ENCODE data around the gene PFKFB1. TPM values are rescaled to one million over a fixed set of nuclear protein-coding genes. Genes with fewer than 3 reads are reported as not detected.

PFKFB1 gene
- total and polyA plus RNA-seq, 2 of the 13 experiments (the other 11 are each of a cell fraction or from before 2014, with no cell fraction given), result 1.5 to 2.9 TPM

DNA sequence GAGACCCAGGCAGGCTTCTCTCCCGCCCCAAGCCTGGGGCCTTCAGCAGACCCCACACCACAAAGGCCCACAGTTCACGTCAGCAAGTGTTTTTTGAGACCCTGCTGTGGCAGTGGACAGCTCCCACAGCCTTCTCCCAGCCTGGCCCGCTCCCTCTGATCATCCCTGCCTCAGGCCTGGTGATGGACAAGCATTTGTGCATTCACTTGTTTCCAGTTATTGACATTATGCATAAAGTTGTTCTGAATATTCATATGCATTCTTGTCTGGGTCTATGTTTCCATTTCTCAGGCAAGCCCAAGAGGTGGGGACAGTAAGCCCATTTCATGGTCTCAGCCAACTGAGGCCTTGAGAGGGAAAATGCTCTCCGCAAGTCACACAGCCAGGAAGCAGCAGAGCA is 58.7 kb downstream of the PFKFB1 start:
- intact Hi-C loops (cut with micrococcal nuclease; ENCODE audit: unreplicated experiment), result no loop called here
- Histone ChIP-seq H3K79me2 (ENCODE audit: insufficient read depth, low read length) (no peaks in the 10 kb centered on the region), H3K4me1 (ENCODE audit: insufficient read depth, low read length) (no peaks in the 10 kb centered on the region), H3K4me2 (ENCODE audit: low read depth, low read length) (no peak overlapping the region), H3K27ac (ENCODE audit: extremely low read length, insufficient read depth, low read length) (no peak overlapping the region), H3K4me3 (replicated peaks in 1 of 3; ENCODE audit: insufficient read depth in 1 of 3, low read depth in 2 of 3, low read length in 3 of 3) (no peak overlapping the region), H4K20me1 (ENCODE audit: insufficient read depth, low read length) (no peaks in the 10 kb centered on the region), H2AFZ (ENCODE audit: low read length) (no peak overlapping the region), H3K9ac (ENCODE audit: insufficient read depth, low read depth, low read length) (no peak overlapping the region), H3K9me3 (ENCODE audit: low read length) (no peaks in the 10 kb centered on the region), H3K27me3 (ENCODE audit: control insufficient read depth in 1 of 2, insufficient read depth in 2 of 2, low read length in 2 of 2) (no peaks in the 10 kb centered on the region), H3K36me3 (replicated peaks in 1 of 2; ENCODE audit: control insufficient read depth in 1 of 2, insufficient read depth in 2 of 2, low read length in 2 of 2) (no peaks in the 10 kb centered on the region)
- ATAC-seq (no peak), FAIRE-seq (no peak), DNase-seq (ENCODE audit: low spot score) (no peak)
- CTCF ChIA-PET (ENCODE audit: low intra/inter-chr PET ratio, low total read pairs), result no interaction called here
- POLR2A ChIA-PET, result no interaction called here
- in situ Hi-C loops (cut with HindIII; ENCODE audit: extremely low pct_ligation_motif_present, low pct_unique_long_range_greater_than_20kb), result no loop called here
- no TSS peak for BruUV-seq (replicated peaks)
- WGBS (ENCODE audit: low lambda C conversion rate), result 100% methylated on average over 1 of the region's 4 CpGs
- TF ChIP-seq, protein P1, sequence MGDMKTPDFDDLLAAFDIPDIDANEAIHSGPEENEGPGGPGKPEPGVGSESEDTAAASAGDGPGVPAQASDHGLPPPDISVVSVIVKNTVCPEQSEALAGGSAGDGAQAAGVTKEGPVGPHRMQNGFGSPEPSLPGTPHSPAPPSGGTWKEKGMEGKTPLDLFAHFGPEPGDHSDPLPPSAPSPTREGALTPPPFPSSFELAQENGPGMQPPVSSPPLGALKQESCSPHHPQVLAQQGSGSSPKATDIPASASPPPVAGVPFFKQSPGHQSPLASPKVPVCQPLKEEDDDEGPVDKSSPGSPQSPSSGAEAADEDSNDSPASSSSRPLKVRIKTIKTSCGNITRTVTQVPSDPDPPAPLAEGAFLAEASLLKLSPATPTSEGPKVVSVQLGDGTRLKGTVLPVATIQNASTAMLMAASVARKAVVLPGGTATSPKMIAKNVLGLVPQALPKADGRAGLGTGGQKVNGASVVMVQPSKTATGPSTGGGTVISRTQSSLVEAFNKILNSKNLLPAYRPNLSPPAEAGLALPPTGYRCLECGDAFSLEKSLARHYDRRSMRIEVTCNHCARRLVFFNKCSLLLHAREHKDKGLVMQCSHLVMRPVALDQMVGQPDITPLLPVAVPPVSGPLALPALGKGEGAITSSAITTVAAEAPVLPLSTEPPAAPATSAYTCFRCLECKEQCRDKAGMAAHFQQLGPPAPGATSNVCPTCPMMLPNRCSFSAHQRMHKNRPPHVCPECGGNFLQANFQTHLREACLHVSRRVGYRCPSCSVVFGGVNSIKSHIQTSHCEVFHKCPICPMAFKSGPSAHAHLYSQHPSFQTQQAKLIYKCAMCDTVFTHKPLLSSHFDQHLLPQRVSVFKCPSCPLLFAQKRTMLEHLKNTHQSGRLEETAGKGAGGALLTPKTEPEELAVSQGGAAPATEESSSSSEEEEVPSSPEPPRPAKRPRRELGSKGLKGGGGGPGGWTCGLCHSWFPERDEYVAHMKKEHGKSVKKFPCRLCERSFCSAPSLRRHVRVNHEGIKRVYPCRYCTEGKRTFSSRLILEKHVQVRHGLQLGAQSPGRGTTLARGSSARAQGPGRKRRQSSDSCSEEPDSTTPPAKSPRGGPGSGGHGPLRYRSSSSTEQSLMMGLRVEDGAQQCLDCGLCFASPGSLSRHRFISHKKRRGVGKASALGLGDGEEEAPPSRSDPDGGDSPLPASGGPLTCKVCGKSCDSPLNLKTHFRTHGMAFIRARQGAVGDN (CRISPR knock-in tag; IDR thresholded peaks at IDR 0.05), result no peak
- TF ChIP-seq ZNF75D (CRISPR knock-in tag; IDR thresholded peaks at IDR 0.05; ENCODE audit: borderline replicate concordance) (no peak), CBX1 (IDR thresholded peaks at IDR 0.05; ENCODE audit: low read depth) (no peak), MNT (IDR thresholded peaks at IDR 0.05) (no peak), ZNF839 (CRISPR knock-in tag; IDR thresholded peaks at IDR 0.05; ENCODE audit: borderline replicate concordance) (no peak), ZMYM2 (CRISPR knock-in tag; IDR thresholded peaks at IDR 0.05) (no peak), ZNF768 (CRISPR knock-in tag; IDR thresholded peaks at IDR 0.05) (no peak), ZBTB8A (CRISPR knock-in tag; IDR thresholded peaks at IDR 0.05; ENCODE audit: borderline replicate concordance, low read depth) (no peak), KDM5B (CRISPR knock-in tag; IDR thresholded peaks at IDR 0.05; ENCODE audit: borderline replicate concordance) (no peak), TEF (CRISPR knock-in tag; IDR thresholded peaks at IDR 0.05) (no peak), CEBPG (CRISPR knock-in tag; IDR thresholded peaks at IDR 0.05) (no peak), ZNF143 (CRISPR knock-in tag; IDR thresholded peaks at IDR 0.05) (no peak), FOXC1 (CRISPR knock-in tag; IDR thresholded peaks at IDR 0.05; ENCODE audit: borderline replicate concordance) (no peak)
- TF ChIP-seq, protein P2, sequence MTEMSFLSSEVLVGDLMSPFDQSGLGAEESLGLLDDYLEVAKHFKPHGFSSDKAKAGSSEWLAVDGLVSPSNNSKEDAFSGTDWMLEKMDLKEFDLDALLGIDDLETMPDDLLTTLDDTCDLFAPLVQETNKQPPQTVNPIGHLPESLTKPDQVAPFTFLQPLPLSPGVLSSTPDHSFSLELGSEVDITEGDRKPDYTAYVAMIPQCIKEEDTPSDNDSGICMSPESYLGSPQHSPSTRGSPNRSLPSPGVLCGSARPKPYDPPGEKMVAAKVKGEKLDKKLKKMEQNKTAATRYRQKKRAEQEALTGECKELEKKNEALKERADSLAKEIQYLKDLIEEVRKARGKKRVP (CRISPR knock-in tag; IDR thresholded peaks at IDR 0.05), result no peak
- TF ChIP-seq, protein P3, sequence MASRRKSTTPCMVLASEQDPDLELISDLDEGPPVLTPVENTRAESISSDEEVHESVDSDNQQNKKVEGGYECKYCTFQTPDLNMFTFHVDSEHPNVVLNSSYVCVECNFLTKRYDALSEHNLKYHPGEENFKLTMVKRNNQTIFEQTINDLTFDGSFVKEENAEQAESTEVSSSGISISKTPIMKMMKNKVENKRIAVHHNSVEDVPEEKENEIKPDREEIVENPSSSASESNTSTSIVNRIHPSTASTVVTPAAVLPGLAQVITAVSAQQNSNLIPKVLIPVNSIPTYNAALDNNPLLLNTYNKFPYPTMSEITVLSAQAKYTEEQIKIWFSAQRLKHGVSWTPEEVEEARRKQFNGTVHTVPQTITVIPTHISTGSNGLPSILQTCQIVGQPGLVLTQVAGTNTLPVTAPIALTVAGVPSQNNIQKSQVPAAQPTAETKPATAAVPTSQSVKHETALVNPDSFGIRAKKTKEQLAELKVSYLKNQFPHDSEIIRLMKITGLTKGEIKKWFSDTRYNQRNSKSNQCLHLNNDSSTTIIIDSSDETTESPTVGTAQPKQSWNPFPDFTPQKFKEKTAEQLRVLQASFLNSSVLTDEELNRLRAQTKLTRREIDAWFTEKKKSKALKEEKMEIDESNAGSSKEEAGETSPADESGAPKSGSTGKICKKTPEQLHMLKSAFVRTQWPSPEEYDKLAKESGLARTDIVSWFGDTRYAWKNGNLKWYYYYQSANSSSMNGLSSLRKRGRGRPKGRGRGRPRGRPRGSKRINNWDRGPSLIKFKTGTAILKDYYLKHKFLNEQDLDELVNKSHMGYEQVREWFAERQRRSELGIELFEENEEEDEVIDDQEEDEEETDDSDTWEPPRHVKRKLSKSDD (CRISPR knock-in tag; IDR thresholded peaks at IDR 0.05; ENCODE audit: low read depth), result no peak

All from HepG2 (cell line).